ENCODE measurements around the gene CTCFL. TPM values are rescaled to one million over a fixed set of nuclear protein-coding genes. Genes with fewer than 3 reads are reported as not detected.

Gene CTCFL
- total and polyA plus RNA-seq, 9 donors = 0.04 to 0.24 (median 0.20) TPM; not detected in 1

DNA sequence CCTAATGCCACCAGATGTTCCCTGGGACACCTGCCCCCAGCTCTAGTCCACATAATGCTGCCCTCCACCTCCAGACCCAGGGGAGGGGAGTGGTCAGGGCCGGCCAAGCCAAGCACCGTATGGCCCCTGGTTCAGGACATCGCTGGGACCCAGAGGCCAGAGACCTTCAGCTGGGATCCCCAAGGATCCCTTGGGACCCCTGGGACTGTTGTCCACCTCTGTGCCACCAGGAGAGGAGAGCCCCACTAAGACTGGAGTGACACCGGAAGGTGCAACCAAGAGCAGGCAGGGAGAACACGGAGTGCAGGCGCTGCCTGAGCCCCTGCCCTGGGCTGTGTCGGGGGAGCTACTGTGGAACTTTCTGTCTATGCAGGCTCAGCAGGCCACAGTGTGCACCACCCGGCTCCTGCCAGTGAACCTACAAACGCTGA, 43.6 kb downstream of the CTCFL start:
- 35% methylated on average over 5 of the region's 9 CpGs for WGBS (ENCODE audit: insufficient coverage)
- no peaks in the 10 kb centered on the region for H3K9me3 ChIP-seq (replicated peaks; ENCODE audit: control insufficient read depth, low read depth, low read length)
- peaks cover 4% of the 10 kb centered on the region for H3K27me3 ChIP-seq (ENCODE audit: control insufficient read depth, insufficient read depth, low read length)
- DNase-seq = no peak
- H3K4me1 ChIP-seq (ENCODE audit: control insufficient read depth, insufficient read depth, low read length) = peaks cover 7% of the 10 kb centered on the region
- no peak overlapping the region for H3K4me3 ChIP-seq (ENCODE audit: low read length)
- no peak overlapping the region for H3K27ac ChIP-seq (ENCODE audit: low read length)
- no peaks in the 10 kb centered on the region for H3K36me3 ChIP-seq (ENCODE audit: control insufficient read depth, insufficient read depth, low read length)

- no peak overlapping the region for H3K4me3 ChIP-seq (ENCODE audit: low read length)
Observed at GRCh38 chr20:57480444-57481160, 44.3 kb downstream of the CTCFL start.

GRCh38 chr20:57479196-57479595, 45.7 kb downstream of the CTCFL start:
- Histone ChIP-seq H3K36me3 (ENCODE audit: control insufficient read depth, insufficient read depth, low read length) (no peaks in the 10 kb centered on the region), H3K9me3 (replicated peaks; ENCODE audit: control insufficient read depth, low read depth, low read length) (peaks cover 3% of the 10 kb centered on the region), H3K4me1 (ENCODE audit: control insufficient read depth, insufficient read depth, low read length) (peaks cover 14% of the 10 kb centered on the region), H3K27ac (ENCODE audit: low read length) (no peak overlapping the region), H3K27me3 (ENCODE audit: control insufficient read depth, insufficient read depth, low read length) (peaks cover 6% of the 10 kb centered on the region), H3K4me3 (ENCODE audit: low read length) (no peak overlapping the region)
- 71% methylated on average over 1 of the region's 3 CpGs for WGBS (ENCODE audit: insufficient coverage)
- DNase-seq = no peak

More at GRCh38 chr20:57480444-57481160, 44.3 kb downstream of the CTCFL start:
- H3K27ac ChIP-seq (ENCODE audit: low read length) = no peak overlapping the region
- H3K36me3 ChIP-seq (ENCODE audit: control insufficient read depth, insufficient read depth, low read length) = no peaks in the 10 kb centered on the region
- DNase-seq = no peak
- peaks cover 11% of the 10 kb centered on the region for H3K4me1 ChIP-seq (ENCODE audit: control insufficient read depth, insufficient read depth, low read length)
- WGBS (ENCODE audit: insufficient coverage) = 47% methylated on average over 8 of the region's 17 CpGs
- no peaks in the 10 kb centered on the region for H3K9me3 ChIP-seq (replicated peaks; ENCODE audit: control insufficient read depth, low read depth, low read length)
- peaks cover 4% of the 10 kb centered on the region for H3K27me3 ChIP-seq (ENCODE audit: control insufficient read depth, insufficient read depth, low read length)

- no peaks in the 10 kb centered on the region for H3K36me3 ChIP-seq (ENCODE audit: control insufficient read depth, insufficient read depth, low read length)
- H3K4me1 ChIP-seq (ENCODE audit: control insufficient read depth, insufficient read depth, low read length) = peaks cover 21% of the 10 kb centered on the region
- no peak overlapping the region for H3K4me3 ChIP-seq (ENCODE audit: low read length)
- H3K27me3 ChIP-seq (ENCODE audit: control insufficient read depth, insufficient read depth, low read length) = peaks cover 6% of the 10 kb centered on the region
- no peak for DNase-seq
- 8% methylated on average over 2 of the region's 9 CpGs for WGBS (ENCODE audit: insufficient coverage)
- H3K9me3 ChIP-seq (replicated peaks; ENCODE audit: control insufficient read depth, low read depth, low read length) = peaks cover 3% of the 10 kb centered on the region
- no peak overlapping the region for H3K27ac ChIP-seq (ENCODE audit: low read length)
Observed at GRCh38 chr20:57478176-57478575, 46.8 kb downstream of the CTCFL start.

- Histone ChIP-seq H3K27ac (ENCODE audit: low read length) (peak overlapping the region; percentile 65), H3K27me3 (ENCODE audit: control insufficient read depth, insufficient read depth, low read length) (peaks cover 8% of the 10 kb centered on the region), H3K36me3 (ENCODE audit: control insufficient read depth, insufficient read depth, low read length) (no peaks in the 10 kb centered on the region), H3K4me1 (ENCODE audit: control insufficient read depth, insufficient read depth, low read length) (peaks cover 21% of the 10 kb centered on the region), H3K4me3 (ENCODE audit: low read length) (no peak overlapping the region), H3K9me3 (replicated peaks; ENCODE audit: control insufficient read depth, low read depth, low read length) (peaks cover 3% of the 10 kb centered on the region)
- WGBS (ENCODE audit: insufficient coverage) = 55% methylated on average over 7 of the region's 17 CpGs
- no peak for DNase-seq
Observed at GRCh38 chr20:57476641-57477461, 48.1 kb downstream of the CTCFL start.

GRCh38 chr20:57476084-57476526, 48.8 kb downstream of the CTCFL start:
- Histone ChIP-seq H3K4me3 (ENCODE audit: low read length) (no peak overlapping the region), H3K27ac (ENCODE audit: low read length) (peak overlapping the region; percentile 82), H3K36me3 (ENCODE audit: control insufficient read depth, insufficient read depth, low read length) (no peaks in the 10 kb centered on the region), H3K27me3 (ENCODE audit: control insufficient read depth, insufficient read depth, low read length) (peaks cover 13% of the 10 kb centered on the region), H3K4me1 (ENCODE audit: control insufficient read depth, insufficient read depth, low read length) (peaks cover 17% of the 10 kb centered on the region), H3K9me3 (replicated peaks; ENCODE audit: control insufficient read depth, low read depth, low read length) (peaks cover 3% of the 10 kb centered on the region)
- peak; percentile 39 for DNase-seq
- 18% methylated on average over 3 of the region's 6 CpGs for WGBS (ENCODE audit: insufficient coverage)

- H3K9me3 ChIP-seq (replicated peaks; ENCODE audit: control insufficient read depth, low read depth, low read length) = peaks cover 3% of the 10 kb centered on the region
- 80% methylated on average over 4 of the region's 8 CpGs for WGBS (ENCODE audit: insufficient coverage)
- no peaks in the 10 kb centered on the region for H3K36me3 ChIP-seq (ENCODE audit: control insufficient read depth, insufficient read depth, low read length)
Observed at GRCh38 chr20:57475388-57476083, 49.4 kb downstream of the CTCFL start.

GRCh38 chr20:57474816-57475215, 50.1 kb downstream of the CTCFL start:
- H3K4me3 ChIP-seq (ENCODE audit: low read length) = no peak overlapping the region
- peaks cover 26% of the 10 kb centered on the region for H3K4me1 ChIP-seq (ENCODE audit: control insufficient read depth, insufficient read depth, low read length)
- peak overlapping the region; percentile 82 for H3K27ac ChIP-seq (ENCODE audit: low read length)
- no peaks in the 10 kb centered on the region for H3K36me3 ChIP-seq (ENCODE audit: control insufficient read depth, insufficient read depth, low read length)
- WGBS (ENCODE audit: insufficient coverage) = 84% methylated on average over 5 of the region's 7 CpGs
- H3K27me3 ChIP-seq (ENCODE audit: control insufficient read depth, insufficient read depth, low read length) = peaks cover 24% of the 10 kb centered on the region
- DNase-seq = no peak
- H3K9me3 ChIP-seq (replicated peaks; ENCODE audit: control insufficient read depth, low read depth, low read length) = peaks cover 3% of the 10 kb centered on the region

More at GRCh38 chr20:57475388-57476083, 49.4 kb downstream of the CTCFL start:
- no peak for DNase-seq
- H3K27me3 ChIP-seq (ENCODE audit: control insufficient read depth, insufficient read depth, low read length) = peaks cover 19% of the 10 kb centered on the region
- H3K4me3 ChIP-seq (ENCODE audit: low read length) = no peak overlapping the region
- peak overlapping the region; percentile 82 for H3K27ac ChIP-seq (ENCODE audit: low read length)
- H3K4me1 ChIP-seq (ENCODE audit: control insufficient read depth, insufficient read depth, low read length) = peaks cover 20% of the 10 kb centered on the region

GRCh38 chr20:57474205-57474604, 50.7 kb downstream of the CTCFL start:
- H3K27ac ChIP-seq (ENCODE audit: low read length) = no peak overlapping the region

More at GRCh38 chr20:57474205-57474604, 50.7 kb downstream of the CTCFL start:
- H3K4me3 ChIP-seq (ENCODE audit: low read length) = no peak overlapping the region
- 33% methylated on average over 1 of the region's 2 CpGs for WGBS (ENCODE audit: insufficient coverage)
- H3K4me1 ChIP-seq (ENCODE audit: control insufficient read depth, insufficient read depth, low read length) = peaks cover 33% of the 10 kb centered on the region
- H3K27me3 ChIP-seq (ENCODE audit: control insufficient read depth, insufficient read depth, low read length) = peaks cover 29% of the 10 kb centered on the region
- no peaks in the 10 kb centered on the region for H3K36me3 ChIP-seq (ENCODE audit: control insufficient read depth, insufficient read depth, low read length)
- DNase-seq = no peak
- H3K9me3 ChIP-seq (replicated peaks; ENCODE audit: control insufficient read depth, low read depth, low read length) = peaks cover 3% of the 10 kb centered on the region

All from muscle of leg (tissue), 11 donors.